Activated CD4-positive, alpha-beta T cell treated with anti-CD3 and anti-CD28 coated beads, Interleukin-10, Interleukin-2, amounts not matched to agents 100 ng/mL and 50 ng/mL, durations not matched to agents 16 hours and 8 hours (primary cell): ENCODE measurements around the gene FNDC3A.
A peak's percentile ranks its signal among the peaks of the same experiment; 100 is the strongest.
"Not testable (repeated sequence)": the region's sequence is repeated elsewhere in the genome, so short reads cannot be mapped to it uniquely, and the experiment has no call there.

Source experiments
- DNase-seq: peaks from one replicate; pipeline ENCODE4 v3.0.0-alpha.2; 2020

The FNDC3A gene

GRCh38 chr13:49157955-49158584 lies 182.4 kb downstream of the FNDC3A start:
- DNase-seq = not testable (repeated sequence)

- DNase-seq = not testable (repeated sequence)
Measured at GRCh38 chr13:49163162-49163561, 187.4 kb downstream of the FNDC3A start.

- DNase-seq = no peak
Measured at GRCh38 chr13:49164712-49165111, 189.0 kb downstream of the FNDC3A start.

- no peak for DNase-seq
Measured at GRCh38 chr13:49165798-49166752, 190.4 kb downstream of the FNDC3A start.

GRCh38 chr13:49171359-49171758 lies 195.6 kb downstream of the FNDC3A start:
- no peak for DNase-seq

GRCh38 chr13:49183672-49184325 lies 208.1 kb downstream of the FNDC3A start:
- peak; percentile 18 for DNase-seq

GRCh38 chr13:49184621-49185020 lies 208.9 kb downstream of the FNDC3A start:
- no peak for DNase-seq

GRCh38 chr13:49185264-49185663 lies 209.6 kb downstream of the FNDC3A start:
- DNase-seq = peak; percentile 19

- DNase-seq = no peak
Measured at GRCh38 chr13:49190901-49191300, 215.2 kb downstream of the FNDC3A start.

GRCh38 chr13:49206641-49207040 lies 230.9 kb downstream of the FNDC3A start:
- no peak for DNase-seq

GRCh38 chr13:49208619-49209018 lies 232.9 kb downstream of the FNDC3A start:
- no peak for DNase-seq

GRCh38 chr13:49210114-49210513 lies 234.4 kb downstream of the FNDC3A start:
- no peak for DNase-seq

- no peak for DNase-seq
Measured at GRCh38 chr13:49210669-49211068, 235.0 kb downstream of the FNDC3A start.

- DNase-seq = no peak
Measured at GRCh38 chr13:49213539-49213938, 237.8 kb downstream of the FNDC3A start.

- DNase-seq = no peak
Measured at GRCh38 chr13:49213997-49214916, 238.5 kb downstream of the FNDC3A start.

- peak; percentile 69 for DNase-seq
Measured at GRCh38 chr13:49214917-49215376, 239.2 kb downstream of the FNDC3A start.

- no peak for DNase-seq
Measured at GRCh38 chr13:49216334-49216733, 240.6 kb downstream of the FNDC3A start.

- DNase-seq = no peak
Measured at GRCh38 chr13:49217962-49218492, 242.3 kb downstream of the FNDC3A start.

- DNase-seq = no peak
Measured at GRCh38 chr13:49218493-49219051, 242.9 kb downstream of the FNDC3A start.

GRCh38 chr13:49219647-49220035 lies 243.9 kb downstream of the FNDC3A start:
- no peak for DNase-seq

- peak; percentile 43 for DNase-seq
Measured at GRCh38 chr13:49220036-49220855, 244.5 kb downstream of the FNDC3A start, which contains the start of gene MLNR. Gene MLNR (plus strand): TSS chr13:49220338. CDS start chr13:49220338, 0 bp downstream.
